ENCODE results near the gene MTCH1. TPM values are rescaled to one million over a fixed set of nuclear protein-coding genes. Genes with fewer than 3 reads are reported as not detected.
"Not testable (repeated sequence)": the region's sequence is repeated elsewhere in the genome, so short reads cannot be mapped to it uniquely, and the experiment has no call there.

MTCH1 gene
- total RNA-seq, 1 donor from 2014 or later: 144 TPM

DNA sequence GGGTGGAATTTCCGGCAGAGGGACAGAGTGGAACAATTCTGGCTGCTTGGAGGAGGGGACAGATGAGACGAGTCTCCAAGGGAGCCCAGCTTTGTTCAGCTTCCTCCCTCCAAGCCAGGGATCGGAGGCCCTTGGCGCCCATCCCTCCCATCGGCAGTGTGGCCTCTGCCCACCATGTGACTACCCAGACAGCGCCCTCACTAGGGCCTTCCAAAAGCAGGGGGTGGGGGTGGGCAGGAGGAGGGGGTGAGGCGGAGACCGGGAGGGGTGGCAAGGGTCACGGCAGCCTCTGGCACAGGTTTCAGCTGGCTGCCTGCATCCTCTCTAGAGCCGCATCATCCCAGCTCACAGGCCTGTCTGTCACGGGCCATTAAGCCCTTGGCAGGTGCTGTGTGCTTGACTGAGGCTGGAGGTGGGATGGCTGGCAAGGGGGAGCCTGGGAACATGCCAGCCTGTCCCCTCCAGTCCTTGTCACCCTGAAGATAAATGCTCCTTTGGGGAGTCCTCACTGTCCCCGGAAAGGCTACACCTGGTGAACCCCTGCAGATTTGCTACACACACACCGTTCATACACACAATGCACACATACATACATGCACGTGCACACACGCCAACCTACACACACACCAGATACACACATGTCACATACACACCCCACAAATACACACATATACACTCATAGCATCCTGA is 13.2 kb upstream of the MTCH1 start:
- peaks cover 5% of the 10 kb centered on the region for H3F3A ChIP-seq (ENCODE audit: low read depth)
- peak overlapping the region; percentile 57 for H2AFZ ChIP-seq (replicated peaks)
- peaks cover 27% of the 10 kb centered on the region for H3K4me1 ChIP-seq
- H3K9me3 ChIP-seq (ENCODE audit: low read depth): no peaks in the 10 kb centered on the region
- H3K27me3 Mint-ChIP-seq (ENCODE audit: insufficient read depth, low read depth): peaks cover 10% of the 10 kb centered on the region
- H3K4me1 Mint-ChIP-seq: peaks cover 33% of the 10 kb centered on the region
- H3K9ac ChIP-seq: no peak overlapping the region
- peak overlapping the region; percentile 14 for H3K4me3 Mint-ChIP-seq
- TF ChIP-seq EZH2phosphoT487 (IDR thresholded peaks at IDR 0.05) (no peak), EZH2 (IDR thresholded peaks at IDR 0.05) (no peak)
- TF ChIP-seq, protein P1, sequence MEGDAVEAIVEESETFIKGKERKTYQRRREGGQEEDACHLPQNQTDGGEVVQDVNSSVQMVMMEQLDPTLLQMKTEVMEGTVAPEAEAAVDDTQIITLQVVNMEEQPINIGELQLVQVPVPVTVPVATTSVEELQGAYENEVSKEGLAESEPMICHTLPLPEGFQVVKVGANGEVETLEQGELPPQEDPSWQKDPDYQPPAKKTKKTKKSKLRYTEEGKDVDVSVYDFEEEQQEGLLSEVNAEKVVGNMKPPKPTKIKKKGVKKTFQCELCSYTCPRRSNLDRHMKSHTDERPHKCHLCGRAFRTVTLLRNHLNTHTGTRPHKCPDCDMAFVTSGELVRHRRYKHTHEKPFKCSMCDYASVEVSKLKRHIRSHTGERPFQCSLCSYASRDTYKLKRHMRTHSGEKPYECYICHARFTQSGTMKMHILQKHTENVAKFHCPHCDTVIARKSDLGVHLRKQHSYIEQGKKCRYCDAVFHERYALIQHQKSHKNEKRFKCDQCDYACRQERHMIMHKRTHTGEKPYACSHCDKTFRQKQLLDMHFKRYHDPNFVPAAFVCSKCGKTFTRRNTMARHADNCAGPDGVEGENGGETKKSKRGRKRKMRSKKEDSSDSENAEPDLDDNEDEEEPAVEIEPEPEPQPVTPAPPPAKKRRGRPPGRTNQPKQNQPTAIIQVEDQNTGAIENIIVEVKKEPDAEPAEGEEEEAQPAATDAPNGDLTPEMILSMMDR (IDR thresholded peaks at IDR 0.05): no peak
- no peak overlapping the region for H3K4me3 ChIP-seq
- no peaks in the 10 kb centered on the region for H3K36me3 ChIP-seq
- no peaks in the 10 kb centered on the region for H4K20me1 ChIP-seq (ENCODE audit: low read depth)
- no peaks in the 10 kb centered on the region for H3K36me3 Mint-ChIP-seq
- DNase-seq (ENCODE audit: low spot score): no peak
- no peaks in the 10 kb centered on the region for H3K27me3 ChIP-seq
- H3K4me2 ChIP-seq: no peak overlapping the region
- no peaks in the 10 kb centered on the region for H3K9me3 Mint-ChIP-seq
- H3K79me2 ChIP-seq (ENCODE audit: low read depth): no peaks in the 10 kb centered on the region
- H3K27ac Mint-ChIP-seq: peak overlapping the region; percentile 95
- H3K27ac ChIP-seq: no peak overlapping the region

DNA sequence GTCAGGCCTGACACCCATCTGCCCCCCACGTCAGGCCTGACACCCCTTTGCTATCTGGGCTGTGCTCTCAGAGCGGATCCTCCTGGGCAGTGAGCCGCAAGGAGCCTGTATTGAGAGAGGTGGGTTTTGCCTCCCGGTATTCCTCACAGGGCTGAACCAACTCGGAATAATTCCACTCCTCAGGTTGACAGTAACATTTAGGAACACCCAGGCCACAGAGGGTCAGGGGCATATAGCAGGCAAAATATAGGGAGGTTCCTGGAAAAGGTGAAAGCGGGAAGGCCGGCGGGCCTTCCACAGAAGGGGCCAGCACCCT is 12.7 kb upstream of the MTCH1 start:
- H3K4me3 Mint-ChIP-seq: peak overlapping the region; percentile 7
- Histone ChIP-seq H3K79me2 (ENCODE audit: low read depth) (no peaks in the 10 kb centered on the region), H3K36me3 (no peaks in the 10 kb centered on the region), H3K4me1 (peaks cover 27% of the 10 kb centered on the region), H3K9ac (peak overlapping the region; percentile 32), H3K4me3 (no peak overlapping the region), H4K20me1 (ENCODE audit: low read depth) (no peaks in the 10 kb centered on the region), H3K27ac (no peak overlapping the region), H2AFZ (replicated peaks) (peak overlapping the region; percentile 57), H3K9me3 (ENCODE audit: low read depth) (no peaks in the 10 kb centered on the region), H3K4me2 (no peak overlapping the region), H3F3A (ENCODE audit: low read depth) (peaks cover 5% of the 10 kb centered on the region), H3K27me3 (no peaks in the 10 kb centered on the region)
- no peaks in the 10 kb centered on the region for H3K9me3 Mint-ChIP-seq
- H3K4me1 Mint-ChIP-seq: peaks cover 31% of the 10 kb centered on the region
- peaks cover 13% of the 10 kb centered on the region for H3K27me3 Mint-ChIP-seq (ENCODE audit: insufficient read depth, low read depth)
- DNase-seq (ENCODE audit: low spot score): no peak
- peak overlapping the region; percentile 95 for H3K27ac Mint-ChIP-seq
- TF ChIP-seq EZH2 (IDR thresholded peaks at IDR 0.05) (no peak), EZH2phosphoT487 (IDR thresholded peaks at IDR 0.05) (no peak)
- TF ChIP-seq, protein P1 (IDR thresholded peaks at IDR 0.05): no peak
- H3K36me3 Mint-ChIP-seq: no peaks in the 10 kb centered on the region

DNA sequence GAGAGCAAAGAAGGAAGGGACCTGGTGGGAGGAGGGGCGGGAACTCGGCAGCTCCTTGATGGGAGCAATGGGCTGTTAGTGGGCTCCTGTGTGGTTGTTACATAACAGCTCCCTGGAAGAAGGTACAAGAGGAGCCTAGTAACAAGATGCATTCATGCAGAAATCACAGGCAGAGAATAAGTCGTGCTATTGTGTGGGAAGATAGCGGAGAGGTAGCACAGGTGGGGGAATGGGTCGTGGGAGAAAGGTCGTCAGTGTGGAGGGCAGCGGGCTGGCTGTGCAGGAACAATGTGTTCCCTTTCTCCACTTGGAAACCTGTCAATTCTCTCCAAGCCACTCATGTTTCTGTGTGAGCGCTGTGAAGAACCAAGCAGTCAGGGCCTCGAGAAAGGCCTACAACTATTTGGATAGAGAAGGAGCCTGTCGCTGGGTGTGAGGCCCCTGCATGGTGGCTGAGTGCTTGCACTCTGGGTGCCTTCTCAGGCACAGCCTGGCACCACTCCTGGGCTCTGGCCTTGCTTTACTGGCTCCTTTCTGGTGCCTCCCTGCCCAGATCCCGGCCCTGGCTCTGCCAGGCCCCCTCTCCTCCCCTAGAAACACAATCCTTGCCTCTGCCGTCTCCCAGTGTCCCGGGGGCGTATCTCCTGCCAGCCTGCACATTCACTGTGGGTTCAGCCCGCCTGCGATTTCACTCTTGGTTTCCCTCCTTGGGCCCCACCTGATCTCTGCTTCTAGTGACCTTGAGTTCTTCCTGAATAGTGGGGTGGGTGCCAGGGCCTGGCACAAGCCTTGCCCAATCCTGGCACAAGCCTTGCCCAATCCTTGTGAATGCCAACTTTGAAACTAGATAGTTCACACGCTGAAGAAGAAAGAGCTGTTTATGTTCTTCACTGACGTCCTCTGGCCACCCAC is 12.1 kb upstream of the MTCH1 start:
- Histone ChIP-seq H3F3A (ENCODE audit: low read depth) (peaks cover 5% of the 10 kb centered on the region), H3K27me3 (no peaks in the 10 kb centered on the region), H3K9me3 (ENCODE audit: low read depth) (no peaks in the 10 kb centered on the region), H3K4me1 (peaks cover 27% of the 10 kb centered on the region), H3K4me3 (no peak overlapping the region), H4K20me1 (ENCODE audit: low read depth) (no peaks in the 10 kb centered on the region), H3K27ac (peak overlapping the region; percentile 67), H3K79me2 (ENCODE audit: low read depth) (no peaks in the 10 kb centered on the region), H3K9ac (peak overlapping the region; percentile 32), H2AFZ (replicated peaks) (peak overlapping the region; percentile 96), H3K4me2 (peak overlapping the region; percentile 39), H3K36me3 (no peaks in the 10 kb centered on the region)
- Mint-ChIP-seq H3K27ac (peak overlapping the region; percentile 95), H3K4me1 (peaks cover 30% of the 10 kb centered on the region), H3K36me3 (no peaks in the 10 kb centered on the region), H3K4me3 (peak overlapping the region; percentile 7), H3K27me3 (ENCODE audit: insufficient read depth, low read depth) (peaks cover 13% of the 10 kb centered on the region), H3K9me3 (no peaks in the 10 kb centered on the region)
- DNase-seq (ENCODE audit: low spot score): peak; percentile 40
- TF ChIP-seq EZH2 (IDR thresholded peaks at IDR 0.05) (no peak), EZH2phosphoT487 (IDR thresholded peaks at IDR 0.05) (no peak)

DNA sequence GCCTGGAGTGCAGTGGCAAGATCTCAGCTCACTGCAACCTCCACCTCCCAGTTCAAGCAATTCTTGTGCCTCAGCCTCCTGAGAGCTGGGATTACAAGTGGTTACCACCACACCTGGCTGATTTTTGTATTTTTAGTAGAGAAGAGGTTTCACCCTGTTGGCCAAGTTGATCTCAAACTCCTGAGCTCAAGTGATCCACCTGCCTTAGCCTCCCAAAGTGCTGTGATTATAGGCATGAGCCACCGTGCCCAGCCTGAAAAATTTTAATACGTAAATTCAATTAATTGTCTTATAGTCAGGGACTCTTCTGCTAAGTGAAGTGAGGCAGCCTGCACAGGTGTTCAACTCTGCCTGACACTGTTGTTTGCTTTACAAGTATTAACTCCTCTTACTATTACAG is 4.4 kb upstream of the MTCH1 start:
- not testable (repeated sequence) for DNase-seq (ENCODE audit: low spot score); H3K36me3 ChIP-seq; H3K27ac Mint-ChIP-seq; H2AFZ ChIP-seq (replicated peaks); H3K4me1 ChIP-seq; H4K20me1 ChIP-seq (ENCODE audit: low read depth); H3K9me3 ChIP-seq (ENCODE audit: low read depth); H3K9me3 Mint-ChIP-seq; H3K27me3 ChIP-seq; H3K27ac ChIP-seq; H3K4me3 Mint-ChIP-seq; H3F3A ChIP-seq (ENCODE audit: low read depth); H3K36me3 Mint-ChIP-seq; H3K4me3 ChIP-seq; H3K27me3 Mint-ChIP-seq (ENCODE audit: insufficient read depth, low read depth); H3K4me2 ChIP-seq; H3K9ac ChIP-seq
- H3K79me2 ChIP-seq (ENCODE audit: low read depth): peaks cover 14% of the 10 kb centered on the region
- H3K4me1 Mint-ChIP-seq: peaks cover 11% of the 10 kb centered on the region
